Fibroblast of skin of back (primary cell): ENCODE data around the gene RGS11. TPM values are rescaled to one million over a fixed set of nuclear protein-coding genes. Genes with fewer than 3 reads are reported as not detected.

Experiments used
- DNase-seq: peaks from one replicate; pipeline ENCODE4 v3.0.0-alpha.2; 2013
- polyA plus RNA-seq, 2 experiments: library from polyadenylated mRNA; unstranded; fragments of 120-200 nt; gene quantifications; one replicate each; pipeline ENCODE4 v1.2.1, GENCODE V29; 2013; ENCODE audit not compliant: insufficient read length in 2 of 2

RGS11 gene
- polyA plus RNA-seq (2013, experiment 1 of 2; ENCODE audit: insufficient read length) = 0.24 TPM
- 0.76 TPM for polyA plus RNA-seq (2013, experiment 2 of 2; ENCODE audit: insufficient read length)

DNA sequence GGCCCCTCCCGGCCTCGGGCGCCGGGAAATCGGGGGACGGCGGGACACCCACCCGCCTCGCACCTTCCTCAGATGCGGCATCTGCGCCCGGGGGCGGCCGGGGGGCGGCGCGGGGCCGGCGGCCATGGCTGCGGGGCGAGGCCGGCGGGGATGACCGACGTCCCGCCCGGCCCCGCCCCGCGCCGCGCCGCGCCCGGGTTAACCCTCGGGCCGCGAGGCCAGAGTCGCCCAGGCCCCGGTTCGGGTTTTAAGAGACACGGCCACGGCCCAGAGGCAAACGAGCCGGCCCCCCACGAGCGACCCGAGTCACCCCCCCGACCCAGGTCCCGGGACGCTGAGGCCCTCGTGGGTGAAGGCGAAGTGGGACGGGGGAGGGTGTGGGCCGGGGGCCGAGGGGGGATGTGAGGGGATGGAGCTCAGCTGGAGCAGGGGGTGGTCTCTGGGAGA, at the start of gene RGS11:
Gene RGS11 (minus strand): TSS at position 159 of the 447 bp plus-strand sequence. CDS start 33 bp downstream, at position 126.
- no peak for DNase-seq

DNA sequence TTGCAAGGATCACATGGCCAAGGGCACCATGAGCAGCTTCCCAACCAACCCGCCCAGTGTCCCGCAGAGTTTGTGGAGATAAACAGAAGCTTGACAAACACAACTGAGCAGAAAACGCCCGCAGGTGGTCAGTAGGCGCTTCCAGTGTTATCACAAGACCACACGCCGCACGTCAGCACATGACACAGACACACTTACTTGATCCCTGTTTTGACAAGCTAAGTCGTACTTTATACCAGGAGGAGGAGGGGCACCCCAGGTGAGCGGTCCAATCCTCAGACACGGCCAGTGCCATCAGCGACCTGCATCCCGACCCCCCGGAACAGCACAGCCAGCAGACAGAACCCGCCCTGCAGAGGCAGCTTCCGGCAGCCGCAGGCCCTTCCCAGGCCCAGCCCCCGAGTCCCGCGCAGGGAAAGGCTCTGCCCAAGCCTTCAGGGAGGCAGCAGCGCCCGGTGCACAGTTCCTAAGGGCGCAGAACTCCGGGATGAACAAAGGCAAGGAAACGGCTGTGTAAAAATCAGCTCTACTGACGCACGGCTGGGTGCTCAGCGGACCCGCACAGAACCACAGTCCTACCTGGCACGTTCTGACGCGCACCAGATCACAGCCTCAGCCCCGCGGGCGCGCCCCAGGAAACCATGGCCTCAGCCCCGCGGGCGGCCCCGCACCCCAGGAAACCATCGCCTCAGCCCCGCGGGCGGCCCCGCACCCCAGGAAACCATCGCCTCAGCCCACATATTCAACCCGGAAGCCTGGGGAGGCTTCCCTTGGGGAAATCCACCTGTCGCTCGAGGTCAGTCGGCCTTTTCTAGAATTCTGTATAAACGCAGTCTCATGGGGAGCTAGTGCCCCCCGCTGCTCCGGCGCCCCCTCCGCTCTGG, 48.9 kb upstream of the RGS11 start:
- DNase-seq = no peak

- no peak for DNase-seq
Observed at GRCh38 chr16:324201-324450, 48.4 kb upstream of the RGS11 start.

DNA sequence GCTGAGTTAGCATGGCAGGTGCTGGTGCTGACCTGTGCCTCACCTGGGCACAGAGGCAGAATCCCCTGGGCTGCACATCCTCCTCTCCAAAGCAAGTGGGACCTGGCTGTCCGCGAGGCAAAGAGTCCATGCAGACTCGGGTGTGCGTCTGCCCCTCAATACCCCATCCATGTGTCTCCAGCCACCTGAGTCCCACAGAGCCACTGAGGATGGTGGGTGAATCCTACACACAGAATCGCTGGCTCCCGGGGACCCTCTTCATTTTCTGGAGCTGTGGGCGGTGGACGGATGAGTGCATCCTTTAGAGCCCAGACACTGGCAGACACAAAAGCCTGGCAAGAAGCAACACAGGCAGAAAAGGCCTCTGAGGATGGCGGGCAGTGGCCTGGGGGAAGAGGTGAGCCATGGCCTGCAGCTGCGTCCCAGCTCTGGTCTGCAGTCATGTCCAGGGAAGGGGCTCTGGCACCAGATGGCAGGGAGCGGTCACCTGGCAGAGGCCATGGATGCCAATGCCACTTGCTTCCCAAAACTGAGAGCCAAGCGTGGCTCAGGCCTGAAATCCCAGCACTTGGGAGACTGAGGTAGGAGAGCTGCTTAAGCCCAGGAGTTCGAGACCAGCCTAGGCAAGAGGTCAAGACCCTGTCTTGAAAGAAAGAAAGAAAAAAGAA, 46.9 kb upstream of the RGS11 start:
- no peak for DNase-seq

DNA sequence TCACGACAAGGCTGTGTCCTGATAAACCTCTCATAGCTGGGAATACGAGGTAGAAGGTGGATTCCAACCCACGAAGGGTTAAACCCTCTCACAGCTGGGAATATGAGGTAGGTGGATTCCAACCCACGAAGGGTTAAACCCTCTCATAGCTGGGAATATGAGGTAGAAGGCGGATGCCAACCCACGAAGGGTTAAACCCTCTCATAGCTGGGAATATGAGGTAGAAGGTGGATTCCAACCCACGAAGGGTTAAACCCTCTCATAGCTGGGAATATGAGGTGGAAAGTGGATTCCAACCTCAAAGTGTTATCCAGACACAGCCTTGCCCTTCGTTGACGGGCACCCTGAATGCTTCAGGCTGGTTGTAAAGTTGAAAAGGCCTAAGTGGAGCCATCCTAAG, 45.8 kb upstream of the RGS11 start:
- DNase-seq = no peak

DNA sequence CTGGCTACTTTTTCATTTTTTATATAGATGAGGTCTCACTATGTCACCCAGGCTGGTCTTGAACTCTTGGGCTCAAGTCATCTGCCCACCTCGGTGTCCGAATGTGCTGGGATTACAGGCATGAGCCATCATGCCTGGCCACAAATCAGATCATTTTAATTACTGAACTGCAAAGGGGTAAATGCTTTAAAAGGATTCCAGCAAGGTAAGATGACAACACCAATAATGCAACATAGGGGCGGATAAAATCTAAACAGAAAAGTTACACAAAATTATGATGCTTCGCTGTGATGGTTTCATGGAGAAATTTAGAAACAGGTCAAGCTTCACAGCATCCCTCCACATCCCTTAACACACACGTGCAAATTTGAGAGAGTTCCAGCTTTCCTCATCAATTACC, 44.5 kb upstream of the RGS11 start:
- DNase-seq = no peak

- no peak for DNase-seq
Observed at GRCh38 chr16:318628-319027, 42.9 kb upstream of the RGS11 start.

- DNase-seq = no peak
Observed at GRCh38 chr16:317583-317982, 41.8 kb upstream of the RGS11 start.

GRCh38 chr16:316741-317464, 41.2 kb upstream of the RGS11 start:
- no peak for DNase-seq

DNA sequence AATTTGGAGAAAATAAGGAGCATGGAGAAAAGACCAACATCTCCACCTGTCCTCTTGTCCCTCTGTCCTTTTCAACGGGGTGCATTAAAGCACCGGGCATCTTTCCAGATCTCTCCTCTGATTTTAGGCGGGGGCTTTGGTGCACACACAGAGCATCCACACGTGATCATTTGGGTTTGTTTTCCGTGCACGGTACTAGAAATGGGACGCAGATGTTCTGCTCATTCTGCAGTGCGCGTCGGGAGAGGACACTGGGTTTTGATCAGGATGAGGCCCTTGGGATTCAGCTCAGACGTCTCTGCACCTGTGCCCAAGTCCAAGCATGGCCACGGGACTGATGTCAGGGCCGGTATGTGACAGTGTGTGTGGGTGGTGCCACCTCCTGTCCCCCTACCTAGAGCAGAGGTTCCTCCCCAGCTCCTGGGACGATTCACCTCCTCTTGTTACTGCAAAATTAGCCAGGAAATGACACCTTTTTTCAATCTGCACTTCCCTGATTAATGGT, 39.1 kb upstream of the RGS11 start:
- DNase-seq = no peak

DNA sequence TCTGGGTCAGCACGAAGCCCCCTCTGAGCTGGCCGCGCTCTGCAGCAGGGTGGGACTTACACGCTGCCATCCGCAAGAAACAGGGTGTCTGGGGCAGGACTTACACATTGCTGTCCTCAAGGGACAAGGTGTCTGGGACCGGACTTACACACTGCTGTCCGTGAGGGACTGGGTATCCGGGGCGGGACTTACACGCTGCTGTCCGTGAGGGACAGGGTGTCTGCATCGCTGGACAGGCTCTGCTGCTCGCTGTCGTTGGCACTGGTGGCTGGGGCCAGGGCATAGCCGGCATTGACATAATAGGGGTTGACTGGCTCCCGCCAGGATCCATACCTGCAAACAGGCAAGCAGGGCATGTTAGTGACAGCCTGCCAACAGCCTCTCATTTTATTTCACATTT, 38.6 kb upstream of the RGS11 start:
- DNase-seq = no peak

DNA sequence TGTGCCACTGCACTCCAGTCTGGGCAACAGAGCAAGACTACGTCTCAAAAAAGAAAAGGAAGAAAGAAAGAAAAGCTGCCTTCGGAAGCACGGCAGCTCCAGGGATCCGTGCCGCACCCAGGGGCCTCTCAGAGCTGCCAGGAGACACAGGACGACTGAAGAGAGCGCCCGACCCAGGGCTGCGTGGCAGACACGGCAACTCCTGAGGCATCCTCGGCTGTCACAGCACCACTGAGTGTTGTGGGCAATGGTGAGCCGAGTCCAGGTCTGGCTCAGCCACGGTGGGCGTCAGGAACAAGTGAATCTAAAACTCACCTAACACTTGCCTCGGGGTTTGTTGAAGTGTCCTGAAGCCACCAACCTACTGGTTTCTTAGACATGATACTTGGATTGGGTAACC, 36.0 kb upstream of the RGS11 start:
- DNase-seq = no peak

- no peak for DNase-seq
Observed at GRCh38 chr16:309476-309875, 33.7 kb upstream of the RGS11 start.

- no peak for DNase-seq
Observed at GRCh38 chr16:307691-308312, 32.1 kb upstream of the RGS11 start.

GRCh38 chr16:306911-307370, 31.2 kb upstream of the RGS11 start:
- no peak for DNase-seq

GRCh38 chr16:305916-306626, 30.3 kb upstream of the RGS11 start:
- no peak for DNase-seq

- no peak for DNase-seq
Observed at GRCh38 chr16:303760-304505, 28.2 kb upstream of the RGS11 start.

DNA sequence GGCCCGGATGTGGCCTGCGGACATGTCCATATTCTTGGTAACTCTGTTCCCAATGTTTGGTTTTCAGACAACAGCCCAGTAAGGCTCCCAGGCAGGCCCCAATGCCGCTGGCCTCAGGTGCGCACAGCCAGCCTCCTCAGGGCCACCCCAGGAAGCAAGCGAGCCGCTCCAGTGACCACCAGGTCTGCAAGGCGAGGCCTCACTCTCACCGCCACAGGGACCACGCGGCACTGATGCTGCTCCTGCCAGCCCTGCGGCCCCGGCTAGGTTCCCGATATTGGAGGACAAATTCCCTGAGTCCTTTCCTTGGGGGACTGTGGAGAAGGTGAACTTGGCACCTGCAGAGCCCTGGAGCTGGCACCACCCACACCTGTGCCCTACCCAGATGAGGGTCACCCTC, 26.2 kb upstream of the RGS11 start:
- no peak for DNase-seq

GRCh38 chr16:301235-301634, 25.5 kb upstream of the RGS11 start:
- DNase-seq = no peak

GRCh38 chr16:297832-298231, 22.1 kb upstream of the RGS11 start:
- DNase-seq = no peak

DNA sequence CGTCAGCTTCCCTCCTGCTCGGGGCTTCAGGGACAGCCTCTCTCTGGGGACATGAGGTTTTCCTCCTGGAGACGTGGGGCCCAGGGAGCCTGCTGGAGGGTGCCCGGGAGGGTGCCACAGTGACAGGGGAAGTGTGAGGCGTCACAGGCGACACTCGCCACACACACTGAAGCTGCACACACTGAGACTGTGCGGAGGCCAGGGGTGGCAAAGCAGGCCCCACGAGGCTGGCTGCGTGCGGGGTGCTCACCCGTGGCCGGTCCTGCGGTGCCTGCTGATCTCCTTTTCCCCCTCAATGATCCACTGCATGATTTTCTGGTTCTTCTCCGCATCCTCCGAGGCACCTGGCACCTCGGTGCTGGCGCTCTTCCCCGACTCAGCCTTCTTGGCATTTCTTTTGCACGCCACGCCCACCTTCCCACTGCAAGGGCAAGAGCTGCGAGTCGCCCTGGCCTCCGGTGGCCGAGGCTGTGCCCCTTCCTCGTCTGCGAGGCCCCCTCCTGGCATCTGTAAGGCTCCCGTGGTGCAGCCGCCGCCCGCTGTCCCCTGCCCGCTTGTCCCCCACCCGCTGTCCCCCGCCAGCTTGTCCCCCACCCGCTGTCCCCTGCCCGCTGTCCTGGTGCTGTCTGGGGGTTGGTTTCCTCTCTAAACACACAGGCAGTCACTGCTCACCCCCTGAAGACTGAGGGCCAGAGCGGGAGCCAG, 21.2 kb upstream of the RGS11 start:
- no peak for DNase-seq
